ENCODE results near the gene IVD.
A peak's percentile ranks its signal among the peaks of the same experiment; 100 is the strongest.
"Not testable (repeated sequence)": the region's sequence is repeated elsewhere in the genome, so short reads cannot be mapped to it uniquely, and the experiment has no call there.

The IVD gene

DNA sequence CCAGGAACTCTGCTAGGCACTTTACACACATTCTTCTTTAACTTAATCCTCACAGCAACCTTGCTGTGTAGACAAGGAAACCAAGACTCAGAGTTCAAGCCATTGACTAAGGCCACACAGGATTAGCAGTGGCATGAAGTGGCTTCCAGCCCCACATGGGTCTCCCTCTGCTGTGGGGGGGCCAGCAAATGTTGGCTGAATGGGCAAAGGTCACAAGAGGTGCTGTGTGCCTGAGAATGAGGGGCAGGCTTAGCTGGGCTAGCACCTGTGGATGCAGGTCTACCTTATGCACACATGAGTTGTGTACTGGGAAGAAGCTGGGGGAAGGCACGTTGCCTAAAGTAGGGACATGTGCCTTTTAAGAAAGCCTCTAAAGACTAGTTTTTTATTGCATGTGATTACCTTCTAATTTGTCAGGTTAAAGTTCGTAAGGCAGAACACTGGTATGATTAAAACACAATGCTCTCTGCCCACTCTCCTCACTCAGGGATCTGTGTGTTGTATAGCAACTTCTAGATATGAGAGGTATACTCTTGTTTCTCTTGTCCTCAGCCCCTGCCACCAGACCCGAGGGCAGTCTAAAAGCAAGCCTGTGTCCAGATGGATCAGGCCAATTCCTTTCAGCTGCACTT is 46.0 kb downstream of the IVD start:
- Mint-ChIP-seq H3K4me3 (peak overlapping the region; percentile 79), H3K36me3 (ENCODE audit: insufficient read depth) (peaks cover 1% of the 10 kb centered on the region), H3K27me3 (no peaks in the 10 kb centered on the region), H3K4me1 (peaks cover 71% of the 10 kb centered on the region), H3K9me3 (no peaks in the 10 kb centered on the region), H3K27ac (ENCODE audit: low read depth) (peak overlapping the region; percentile 91)
- no peak for ATAC-seq (replicated peaks; ENCODE audit: extremely low read depth, poor library complexity, severe bottlenecking)
- no peak for DNase-seq (ENCODE audit: low spot score in 2 of 2)

DNA sequence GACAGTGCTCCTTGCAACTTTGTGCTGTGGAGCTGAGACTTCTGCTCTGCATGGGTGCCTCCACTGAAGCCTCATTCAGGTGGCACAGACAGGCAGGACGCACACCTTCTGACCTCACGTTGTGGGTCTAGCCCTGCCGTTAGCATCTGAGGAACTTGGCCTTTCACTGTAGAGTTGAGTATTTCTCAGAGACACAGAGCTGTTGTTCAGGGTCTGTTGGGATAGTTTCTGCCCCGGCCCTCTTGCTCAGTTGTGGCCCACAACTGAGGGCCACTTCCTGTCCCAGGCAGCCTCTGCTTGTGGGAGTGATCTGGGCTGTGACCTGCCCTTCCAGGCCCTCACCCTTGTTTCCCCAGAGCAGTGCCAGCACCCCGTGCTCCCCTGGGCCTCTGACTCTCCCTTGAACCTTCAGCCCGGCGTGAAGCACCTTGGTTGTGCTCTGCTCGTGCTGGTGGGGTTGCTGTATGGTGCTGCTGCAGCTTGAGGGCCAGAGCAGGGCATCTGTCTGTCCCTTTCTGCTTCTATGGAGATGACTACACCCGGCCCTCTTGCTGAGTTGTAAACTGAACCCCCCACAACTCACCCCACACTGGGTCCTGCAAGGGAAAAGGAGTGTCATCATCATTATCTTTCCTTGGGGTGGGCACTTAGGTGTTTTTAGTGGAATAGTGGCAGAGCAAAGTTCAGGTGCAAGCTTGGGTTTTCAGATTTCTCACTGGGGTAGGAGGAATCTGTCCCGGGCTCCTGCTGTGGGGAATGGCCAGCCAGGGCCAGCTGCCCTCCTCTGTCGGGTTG is 46.9 kb downstream of the IVD start:
- Mint-ChIP-seq H3K4me1 (peaks cover 73% of the 10 kb centered on the region), H3K36me3 (ENCODE audit: insufficient read depth) (peaks cover 1% of the 10 kb centered on the region), H3K4me3 (peak overlapping the region; percentile 79), H3K9me3 (no peaks in the 10 kb centered on the region), H3K27ac (ENCODE audit: low read depth) (peak overlapping the region; percentile 91), H3K27me3 (no peaks in the 10 kb centered on the region)
- no peak for DNase-seq (ENCODE audit: low spot score in 2 of 2)
- ATAC-seq (replicated peaks; ENCODE audit: extremely low read depth, poor library complexity, severe bottlenecking) = peak; percentile 56

DNA sequence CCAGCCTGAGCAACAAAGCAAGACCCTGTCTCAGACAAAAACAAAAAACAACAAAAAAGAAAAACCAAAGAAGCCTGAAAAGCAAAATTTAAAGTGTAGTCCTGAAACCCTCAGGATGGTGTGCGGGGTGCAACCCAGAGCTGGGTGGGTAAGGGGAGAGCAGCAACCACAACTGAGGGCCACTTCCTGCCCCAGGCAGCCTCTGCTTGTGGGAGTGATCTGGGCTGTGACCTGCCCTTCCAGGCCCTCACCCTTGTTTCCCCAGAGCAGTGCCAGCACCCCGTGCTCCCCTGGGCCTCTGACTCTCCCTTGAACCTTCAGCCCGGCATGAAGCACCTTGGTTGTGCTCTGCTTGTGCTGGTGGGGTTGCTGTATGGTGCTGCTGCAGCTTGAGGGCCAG is 48.3 kb downstream of the IVD start:
- H3K27ac Mint-ChIP-seq (ENCODE audit: low read depth) = peak overlapping the region; percentile 91

DNA sequence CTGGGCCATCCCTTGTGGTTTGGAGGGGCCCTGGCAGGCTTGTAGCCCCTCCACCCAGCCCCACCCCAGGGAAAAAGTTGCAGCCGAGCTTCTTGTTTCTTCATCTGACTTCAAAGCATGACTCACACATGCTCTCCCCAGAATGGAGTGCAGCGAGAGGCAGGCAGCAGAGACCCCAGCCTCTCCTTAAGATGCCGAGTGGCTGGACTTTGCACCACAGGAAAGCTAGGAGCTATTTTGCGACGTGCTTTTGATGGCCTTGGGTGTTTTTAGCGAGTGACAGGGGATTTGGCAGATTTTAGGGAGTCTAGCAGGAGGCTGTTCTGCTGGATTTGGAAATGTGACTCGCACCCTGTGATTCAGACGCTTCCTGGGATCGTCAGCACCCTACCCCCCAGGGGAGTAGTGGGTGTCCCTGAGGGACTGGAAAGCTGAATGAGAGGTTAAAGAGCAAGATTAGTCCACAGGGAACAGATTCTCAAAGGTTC is 49.4 kb downstream of the IVD start:
- DNase-seq (ENCODE audit: low spot score in 2 of 2) (no peak), ATAC-seq (replicated peaks; ENCODE audit: extremely low read depth, poor library complexity, severe bottlenecking) (no peak)
- Mint-ChIP-seq H3K27ac (ENCODE audit: low read depth) (peak overlapping the region; percentile 91), H3K4me3 (peak overlapping the region; percentile 79), H3K4me1 (peaks cover 70% of the 10 kb centered on the region), H3K9me3 (no peaks in the 10 kb centered on the region), H3K36me3 (ENCODE audit: insufficient read depth) (peaks cover 6% of the 10 kb centered on the region), H3K27me3 (no peaks in the 10 kb centered on the region)

More for the DNA sequence above, 48.3 kb downstream of the IVD start:
- Mint-ChIP-seq H3K4me1 (peaks cover 80% of the 10 kb centered on the region), H3K4me3 (peak overlapping the region; percentile 79)
- not testable (repeated sequence) for H3K27me3 Mint-ChIP-seq; H3K9me3 Mint-ChIP-seq; H3K36me3 Mint-ChIP-seq (ENCODE audit: insufficient read depth); DNase-seq (ENCODE audit: low spot score in 2 of 2)
- peak; percentile 53 for ATAC-seq (replicated peaks; ENCODE audit: extremely low read depth, poor library complexity, severe bottlenecking)

DNA sequence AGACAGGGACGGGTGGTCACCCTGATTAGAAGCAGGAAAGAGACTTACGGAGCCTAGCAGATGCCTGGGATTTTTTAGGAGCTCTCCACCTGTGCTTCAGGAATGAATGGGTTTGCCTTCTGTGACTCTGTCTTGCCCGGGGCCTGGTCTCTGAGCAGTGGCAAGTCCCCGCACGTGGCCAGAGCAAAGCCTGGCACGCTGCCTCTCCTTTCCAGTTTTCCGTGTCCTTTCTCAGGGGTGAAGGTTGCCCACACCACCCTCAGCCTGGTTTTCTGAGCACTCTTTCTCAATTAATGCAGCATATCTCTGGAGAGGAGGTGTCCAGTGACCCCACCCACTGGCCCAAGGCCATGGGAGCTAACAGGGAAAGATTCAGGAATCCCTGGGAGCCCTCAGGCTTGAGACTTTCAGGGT is 50.7 kb downstream of the IVD start:
- DNase-seq (ENCODE audit: low spot score in 2 of 2) (no peak), ATAC-seq (replicated peaks; ENCODE audit: extremely low read depth, poor library complexity, severe bottlenecking) (no peak)
- H3K27me3 Mint-ChIP-seq = no peaks in the 10 kb centered on the region
- H3K36me3 Mint-ChIP-seq (ENCODE audit: insufficient read depth) = peaks cover 6% of the 10 kb centered on the region
- peaks cover 60% of the 10 kb centered on the region for H3K4me1 Mint-ChIP-seq
- no peaks in the 10 kb centered on the region for H3K9me3 Mint-ChIP-seq
- H3K4me3 Mint-ChIP-seq = no peak overlapping the region
- H3K27ac Mint-ChIP-seq (ENCODE audit: low read depth) = peak overlapping the region; percentile 55

DNA sequence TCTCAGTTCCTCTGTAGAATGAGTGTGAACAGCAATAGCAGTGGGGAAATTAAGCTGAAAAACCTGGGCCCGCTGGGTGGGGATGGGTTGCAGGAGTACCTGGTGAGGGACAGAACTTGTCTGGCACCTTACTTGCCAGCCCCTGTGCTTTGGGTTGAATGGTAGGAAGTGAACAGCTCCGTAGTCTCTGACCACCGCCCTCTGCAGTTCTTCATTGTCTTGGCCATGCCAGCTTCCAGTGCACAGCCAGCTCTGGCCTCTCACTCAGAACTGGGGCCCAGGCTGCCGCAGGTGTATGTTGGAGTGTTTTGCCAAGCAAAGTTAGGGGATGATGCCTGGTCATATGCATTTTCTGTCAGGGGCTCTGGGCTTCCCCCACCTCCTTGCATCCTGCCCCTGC is 51.1 kb downstream of the IVD start:
- H3K4me1 Mint-ChIP-seq = peaks cover 56% of the 10 kb centered on the region

DNA sequence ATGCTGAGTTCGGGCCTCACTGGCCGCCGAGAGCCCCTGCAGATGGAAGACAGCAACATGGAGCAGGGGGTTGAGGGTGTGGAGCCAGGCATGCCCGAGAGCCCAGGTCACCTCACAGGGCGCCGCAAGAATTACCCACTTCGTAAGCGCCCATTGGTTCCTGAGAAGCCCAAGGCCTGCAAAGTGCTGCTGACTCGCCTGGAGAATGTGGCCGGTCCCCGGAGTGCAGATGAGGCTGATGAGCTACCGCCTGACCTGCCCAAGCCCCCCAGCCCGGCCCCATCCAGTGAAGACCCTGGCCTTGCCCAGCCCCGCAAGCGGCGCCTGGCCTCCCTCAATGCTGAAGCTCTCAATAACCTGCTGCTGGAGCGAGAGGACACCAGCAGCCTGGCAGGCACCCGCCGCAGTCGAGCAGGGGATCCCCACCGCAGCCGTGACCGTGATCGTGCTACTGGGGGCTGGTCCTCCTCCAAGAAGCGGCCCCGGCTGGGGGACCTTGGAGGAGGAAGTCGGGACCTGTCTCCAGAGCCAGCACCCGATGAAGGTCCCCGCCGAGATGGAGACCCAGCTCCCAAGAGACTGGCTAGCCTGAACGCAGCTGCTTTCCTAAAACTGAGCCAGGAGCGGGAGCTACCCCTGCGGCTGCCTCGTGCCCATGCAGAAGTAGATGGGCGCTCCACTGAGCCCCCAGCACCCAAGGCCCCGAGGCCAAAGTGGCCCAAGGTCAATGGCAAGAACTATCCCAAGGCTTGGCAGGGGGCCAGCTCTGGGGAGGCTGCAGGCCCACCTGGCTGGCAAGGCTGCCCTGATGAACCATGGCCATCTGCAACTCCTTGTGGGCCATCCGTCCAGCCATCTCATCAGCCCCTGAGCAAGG is 53.1 kb downstream of the IVD start:
- Mint-ChIP-seq H3K4me1 (peaks cover 36% of the 10 kb centered on the region), H3K27me3 (no peaks in the 10 kb centered on the region), H3K4me3 (no peak overlapping the region), H3K36me3 (ENCODE audit: insufficient read depth) (peaks cover 11% of the 10 kb centered on the region), H3K9me3 (no peaks in the 10 kb centered on the region), H3K27ac (ENCODE audit: low read depth) (no peak overlapping the region)
- ATAC-seq (replicated peaks; ENCODE audit: extremely low read depth, poor library complexity, severe bottlenecking) (no peak), DNase-seq (ENCODE audit: low spot score in 2 of 2) (no peak)

More for the DNA sequence above, 51.1 kb downstream of the IVD start:
- Mint-ChIP-seq H3K27me3 (no peaks in the 10 kb centered on the region), H3K9me3 (no peaks in the 10 kb centered on the region), H3K4me3 (no peak overlapping the region), H3K36me3 (ENCODE audit: insufficient read depth) (peaks cover 6% of the 10 kb centered on the region), H3K27ac (ENCODE audit: low read depth) (peak overlapping the region; percentile 55)
- DNase-seq (ENCODE audit: low spot score in 2 of 2) (no peak), ATAC-seq (replicated peaks; ENCODE audit: extremely low read depth, poor library complexity, severe bottlenecking) (no peak)

DNA sequence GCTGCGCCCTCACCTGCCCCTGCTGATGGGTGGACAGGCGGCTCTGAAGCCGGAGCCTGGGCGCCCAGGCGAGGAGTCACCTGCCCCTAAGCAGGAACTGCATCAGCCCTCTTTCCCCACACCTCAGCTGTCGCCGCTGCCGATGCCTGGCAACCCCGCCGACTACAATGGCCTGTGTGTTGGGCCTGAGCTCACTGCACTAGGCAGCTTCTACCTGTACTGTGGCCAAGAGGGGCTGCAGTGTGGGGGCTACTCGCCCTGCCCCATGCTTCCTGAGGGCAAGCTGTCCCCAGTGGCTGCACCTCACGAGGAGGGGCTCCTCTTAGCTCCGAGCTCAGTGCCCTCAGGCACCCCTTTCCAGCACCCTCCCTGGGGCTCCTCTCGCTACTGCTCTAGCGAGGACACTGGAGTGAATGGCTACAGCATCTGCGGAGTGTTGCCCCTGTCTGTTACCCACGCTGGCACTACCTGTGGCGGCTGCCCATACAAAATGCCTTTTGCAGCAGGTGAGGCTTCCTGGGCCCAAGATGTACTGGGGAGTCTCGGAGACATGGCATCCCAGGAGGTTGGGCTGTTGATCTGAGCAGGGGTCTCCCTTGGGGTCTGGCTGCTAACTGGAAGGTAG is 53.9 kb downstream of the IVD start:
- H3K4me1 Mint-ChIP-seq = peaks cover 28% of the 10 kb centered on the region
- no peak for ATAC-seq (replicated peaks; ENCODE audit: extremely low read depth, poor library complexity, severe bottlenecking)
- peaks cover 12% of the 10 kb centered on the region for H3K36me3 Mint-ChIP-seq (ENCODE audit: insufficient read depth)
- no peak overlapping the region for H3K4me3 Mint-ChIP-seq
- no peaks in the 10 kb centered on the region for H3K9me3 Mint-ChIP-seq
- DNase-seq (ENCODE audit: low spot score in 2 of 2) = no peak
- no peak overlapping the region for H3K27ac Mint-ChIP-seq (ENCODE audit: low read depth)
- no peaks in the 10 kb centered on the region for H3K27me3 Mint-ChIP-seq

DNA sequence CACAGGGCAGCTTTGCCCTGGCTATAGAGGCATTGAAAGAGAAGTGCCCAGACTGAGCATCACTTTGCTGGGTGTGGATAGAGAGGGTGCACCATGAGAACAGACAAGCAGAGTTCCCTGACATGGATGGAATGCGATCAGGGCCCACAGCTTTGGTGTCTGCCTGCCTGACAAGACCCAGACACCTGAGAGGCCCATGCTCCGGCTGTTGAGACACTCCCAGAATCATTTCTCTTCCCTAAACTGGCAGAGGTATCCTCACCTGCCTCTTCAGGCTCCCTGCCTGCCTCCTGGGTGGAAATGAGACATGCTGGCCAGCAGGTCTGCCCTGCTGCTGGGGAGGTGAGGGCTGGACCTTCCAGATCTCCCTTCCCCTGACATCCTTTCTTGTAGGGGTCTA is 54.8 kb downstream of the IVD start:
- DNase-seq (ENCODE audit: low spot score in 2 of 2) (no peak), ATAC-seq (replicated peaks; ENCODE audit: extremely low read depth, poor library complexity, severe bottlenecking) (no peak)
- Mint-ChIP-seq H3K36me3 (ENCODE audit: insufficient read depth) (peaks cover 18% of the 10 kb centered on the region), H3K27ac (ENCODE audit: low read depth) (no peak overlapping the region), H3K4me3 (no peak overlapping the region), H3K27me3 (no peaks in the 10 kb centered on the region), H3K4me1 (peaks cover 19% of the 10 kb centered on the region), H3K9me3 (no peaks in the 10 kb centered on the region)

DNA sequence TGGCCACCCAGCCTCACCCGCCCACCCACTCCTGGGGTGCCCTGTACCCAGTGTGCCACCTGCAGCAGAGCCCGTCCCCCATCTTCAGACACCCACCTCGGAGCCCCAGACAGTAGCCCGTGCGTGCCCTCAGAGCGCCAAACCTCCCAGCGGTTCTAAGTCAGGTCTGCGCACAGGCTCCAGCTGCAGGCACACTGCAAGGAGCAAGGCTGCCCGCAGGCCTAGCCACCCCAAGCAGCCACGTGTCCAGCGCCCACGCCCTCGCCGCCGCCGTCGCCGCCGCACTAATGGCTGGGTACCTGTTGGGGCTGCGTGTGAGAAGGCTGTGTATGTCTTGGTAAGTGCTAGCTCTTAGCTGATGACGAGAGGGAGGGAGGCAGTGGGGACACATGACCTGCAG is 56.4 kb downstream of the IVD start:
- Mint-ChIP-seq H3K27me3 (no peaks in the 10 kb centered on the region), H3K4me1 (peaks cover 13% of the 10 kb centered on the region), H3K4me3 (no peak overlapping the region), H3K9me3 (no peaks in the 10 kb centered on the region), H3K27ac (ENCODE audit: low read depth) (no peak overlapping the region), H3K36me3 (ENCODE audit: insufficient read depth) (peaks cover 22% of the 10 kb centered on the region)
- ATAC-seq (replicated peaks; ENCODE audit: extremely low read depth, poor library complexity, severe bottlenecking) (no peak), DNase-seq (ENCODE audit: low spot score in 2 of 2) (no peak)

DNA sequence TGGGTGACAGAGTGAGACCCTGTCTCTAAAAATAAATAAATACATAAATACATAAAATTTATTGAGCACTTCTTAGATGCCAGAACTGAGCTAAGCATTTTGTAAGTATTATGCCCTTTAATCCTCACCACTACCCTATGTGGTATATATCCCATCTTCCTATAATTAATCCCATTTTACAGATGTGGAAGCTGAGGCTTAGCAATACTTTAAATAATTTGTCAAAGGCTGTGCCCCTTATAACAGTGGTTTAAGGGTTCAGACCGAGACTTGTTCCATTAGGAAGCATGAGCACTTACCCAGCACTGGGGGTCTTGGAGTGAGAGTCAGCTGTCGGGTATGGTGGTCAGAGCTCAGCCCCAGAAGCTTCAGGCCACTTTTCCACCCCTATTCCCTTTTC is 57.7 kb downstream of the IVD start:
- ATAC-seq (replicated peaks; ENCODE audit: extremely low read depth, poor library complexity, severe bottlenecking) (no peak), DNase-seq (ENCODE audit: low spot score in 2 of 2) (no peak)
- H3K9me3 Mint-ChIP-seq = no peaks in the 10 kb centered on the region
- H3K4me1 Mint-ChIP-seq = no peaks in the 10 kb centered on the region
- H3K4me3 Mint-ChIP-seq = no peak overlapping the region
- H3K27me3 Mint-ChIP-seq = no peaks in the 10 kb centered on the region
- no peak overlapping the region for H3K27ac Mint-ChIP-seq (ENCODE audit: low read depth)
- peaks cover 25% of the 10 kb centered on the region for H3K36me3 Mint-ChIP-seq (ENCODE audit: insufficient read depth)

DNA sequence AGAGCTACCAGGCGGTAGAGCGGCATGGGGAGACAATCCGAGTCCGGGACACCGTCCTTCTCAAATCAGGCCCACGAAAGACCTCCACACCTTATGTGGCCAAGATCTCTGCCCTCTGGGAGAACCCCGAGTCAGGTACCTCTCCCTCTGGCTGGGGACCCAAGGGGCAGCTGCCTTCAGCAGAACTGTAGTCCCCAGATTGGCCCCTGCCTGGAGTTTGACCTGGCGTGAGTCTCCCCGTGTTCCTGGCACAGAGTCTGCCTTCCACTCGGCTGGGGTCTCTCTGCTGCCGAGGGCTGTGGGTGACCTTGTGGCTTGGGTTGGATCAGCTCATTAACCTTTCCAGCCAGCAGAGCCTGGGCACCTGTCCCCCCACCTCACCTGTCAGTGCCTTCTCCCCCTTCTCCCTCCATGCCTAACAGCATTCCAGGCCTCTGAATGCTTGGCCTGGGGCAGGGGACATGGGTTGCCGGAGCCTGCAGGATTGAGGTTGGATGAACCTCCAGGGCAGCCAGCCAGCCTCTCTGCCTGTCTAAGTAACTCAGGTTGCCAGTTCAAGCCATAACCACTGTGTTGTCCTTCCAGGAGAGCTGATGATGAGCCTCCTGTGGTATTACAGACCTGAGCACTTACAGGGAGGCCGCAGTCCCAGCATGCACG is 58.4 kb downstream of the IVD start:
- Mint-ChIP-seq H3K36me3 (ENCODE audit: insufficient read depth) (peaks cover 26% of the 10 kb centered on the region), H3K4me3 (no peak overlapping the region), H3K27me3 (no peaks in the 10 kb centered on the region), H3K27ac (ENCODE audit: low read depth) (no peak overlapping the region), H3K9me3 (no peaks in the 10 kb centered on the region), H3K4me1 (no peaks in the 10 kb centered on the region)
- ATAC-seq (replicated peaks; ENCODE audit: extremely low read depth, poor library complexity, severe bottlenecking) (no peak), DNase-seq (ENCODE audit: low spot score in 2 of 2) (no peak)
